ENCODE results near the gene NLGN1. TPM values are rescaled to one million over a fixed set of nuclear protein-coding genes. Genes with fewer than 3 reads are reported as not detected.

Gene NLGN1
- polyA plus RNA-seq, 2 of the 4 experiments (the other 2 are of a cell fraction) = not detected

- H3K4me1 ChIP-seq = no peaks in the 10 kb centered on the region
- WGBS (ENCODE audit: missing lambda C conversion rate) = 0% methylated on average over 3 of the region's 3 CpGs
- H3K27ac ChIP-seq = no peak overlapping the region
- H3K9me3 ChIP-seq = no peaks in the 10 kb centered on the region
- ChIA-PET POLR2A (no interaction called here), CTCF (no interaction called here)
- H3K4me3 ChIP-seq = no peak overlapping the region
- no peak overlapping the region for H3K4me2 ChIP-seq
- FAIRE-seq = no peak
- TF ChIP-seq HEYL (CRISPR knock-in tag; IDR thresholded peaks at IDR 0.05) (no peak), GATA3 (IDR thresholded peaks at IDR 0.05; ENCODE audit: borderline replicate concordance) (no peak), JUNB (IDR thresholded peaks at IDR 0.05) (no peak), PHF8 (IDR thresholded peaks at IDR 0.05; ENCODE audit: borderline replicate concordance, low read depth) (no peak), ZNF302 (CRISPR knock-in tag; IDR thresholded peaks at IDR 0.05) (no peak), CTCF (IDR thresholded peaks at IDR 0.05) (no peak), CBX8 (IDR thresholded peaks at IDR 0.05) (no peak)
- no peak for DNase-seq (ENCODE audit: low read depth in 1 of 2, low spot score in 1 of 2)
- ATAC-seq = no peak
These were observed 445.5 kb downstream of the NLGN1 start for GRCh38 chr3:173843060-173843459.

- H3K4me3 ChIP-seq = no peak overlapping the region
- ATAC-seq (no peak), FAIRE-seq (no peak), DNase-seq (ENCODE audit: low read depth in 1 of 2, low spot score in 1 of 2) (no peak)
- H3K4me2 ChIP-seq = no peak overlapping the region
- H3K9me3 ChIP-seq = no peaks in the 10 kb centered on the region
- POLR2A ChIA-PET = no interaction called here
- TF ChIP-seq FOSL2 (IDR thresholded peaks at IDR 0.05) (no peak), FOSL2 (CRISPR knock-in tag; IDR thresholded peaks at IDR 0.05) (no peak), BHLHE40 (IDR thresholded peaks at IDR 0.05; ENCODE audit: low read depth, low read length) (no peak), TP53 (CRISPR knock-in tag; IDR thresholded peaks at IDR 0.05) (no peak), ESRRA (IDR thresholded peaks at IDR 0.05; ENCODE audit: borderline replicate concordance, low read length) (no peak), PHF8 (IDR thresholded peaks at IDR 0.05; ENCODE audit: borderline replicate concordance, low read depth) (no peak), JUN (IDR thresholded peaks at IDR 0.05) (no peak), CEBPB (IDR thresholded peaks at IDR 0.05) (no peak), MAX (IDR thresholded peaks at IDR 0.05) (no peak), RCOR1 (IDR thresholded peaks at IDR 0.05; ENCODE audit: low read depth, low read length) (no peak), CBX2 (IDR thresholded peaks at IDR 0.05; ENCODE audit: borderline replicate concordance, low read depth) (no peak), HEYL (CRISPR knock-in tag; IDR thresholded peaks at IDR 0.05) (no peak), ATOH8 (CRISPR knock-in tag; IDR thresholded peaks at IDR 0.05; ENCODE audit: low read depth) (no peak), NFE2L2 (conservative IDR thresholded peaks at IDR 0.05; ENCODE audit: low read length) (no peak), HOXA7 (CRISPR knock-in tag; IDR thresholded peaks at IDR 0.05) (no peak), CBX8 (IDR thresholded peaks at IDR 0.05) (no peak), GATA3 (IDR thresholded peaks at IDR 0.05; ENCODE audit: borderline replicate concordance) (no peak), BCL3 (IDR thresholded peaks at IDR 0.05) (no peak), RAD21 (conservative IDR thresholded peaks at IDR 0.05 in 1 of 2, IDR thresholded peaks at IDR 0.05 in 1 of 2) (no peak), REST (IDR thresholded peaks at IDR 0.05) (no peak)
- H3K27ac ChIP-seq = no peak overlapping the region
- no peaks in the 10 kb centered on the region for H3K4me1 ChIP-seq
- CTCF ChIA-PET = no interaction called here
- 0% methylated on average over 2 of the region's 2 CpGs for WGBS (ENCODE audit: missing lambda C conversion rate)
These were observed 449.0 kb downstream of the NLGN1 start for GRCh38 chr3:173846584-173846983.
